Loucy (cell line): ENCODE measurements around the gene C1QL2.

Experiments
- EZH2phosphoT487 ChIP-seq: fragments of 200-600 bp; IDR thresholded peaks from 2 replicates; pipeline ENCODE4 v1.6.1; 2018; ENCODE audit warnings: antibody characterized with exemption, mild to moderate bottlenecking, moderate library complexity, borderline replicate concordance
- TF ChIP-seq, protein P1 (sequence below): fragments of 200-600 bp; sonication (generic); conservative IDR thresholded peaks from 2 replicates; pipeline ENCODE4 v1.5.1; 2014; ENCODE audit warnings: mild to moderate bottlenecking, antibody characterized with exemption, low read length

DNA sequence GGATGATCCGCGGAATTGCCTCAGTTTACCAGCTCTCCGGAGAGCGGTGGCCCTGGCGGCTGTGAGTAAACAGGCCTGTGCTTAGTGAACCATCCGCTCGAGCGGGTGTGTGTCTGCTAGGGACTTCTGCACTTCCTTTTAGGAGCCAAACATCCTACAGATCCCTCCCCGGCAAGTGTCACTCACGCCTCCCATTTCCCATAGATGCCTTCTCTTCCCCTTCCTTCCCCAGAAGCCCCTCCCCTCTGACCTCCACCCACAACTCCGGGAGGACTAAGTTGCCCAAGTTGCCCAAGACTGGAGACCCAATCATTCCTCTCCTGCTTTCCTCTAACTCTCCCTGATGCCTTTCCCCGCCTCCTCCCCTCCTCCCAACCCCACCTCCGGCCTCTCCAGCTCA, 2.9 kb downstream of the C1QL2 start:
- TF ChIP-seq, protein P1, sequence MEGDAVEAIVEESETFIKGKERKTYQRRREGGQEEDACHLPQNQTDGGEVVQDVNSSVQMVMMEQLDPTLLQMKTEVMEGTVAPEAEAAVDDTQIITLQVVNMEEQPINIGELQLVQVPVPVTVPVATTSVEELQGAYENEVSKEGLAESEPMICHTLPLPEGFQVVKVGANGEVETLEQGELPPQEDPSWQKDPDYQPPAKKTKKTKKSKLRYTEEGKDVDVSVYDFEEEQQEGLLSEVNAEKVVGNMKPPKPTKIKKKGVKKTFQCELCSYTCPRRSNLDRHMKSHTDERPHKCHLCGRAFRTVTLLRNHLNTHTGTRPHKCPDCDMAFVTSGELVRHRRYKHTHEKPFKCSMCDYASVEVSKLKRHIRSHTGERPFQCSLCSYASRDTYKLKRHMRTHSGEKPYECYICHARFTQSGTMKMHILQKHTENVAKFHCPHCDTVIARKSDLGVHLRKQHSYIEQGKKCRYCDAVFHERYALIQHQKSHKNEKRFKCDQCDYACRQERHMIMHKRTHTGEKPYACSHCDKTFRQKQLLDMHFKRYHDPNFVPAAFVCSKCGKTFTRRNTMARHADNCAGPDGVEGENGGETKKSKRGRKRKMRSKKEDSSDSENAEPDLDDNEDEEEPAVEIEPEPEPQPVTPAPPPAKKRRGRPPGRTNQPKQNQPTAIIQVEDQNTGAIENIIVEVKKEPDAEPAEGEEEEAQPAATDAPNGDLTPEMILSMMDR = no peak
- no peak for TF ChIP-seq EZH2phosphoT487
